Calu3 (cell line): Measurements from ENCODE around the gene HS6ST2. TPM values are rescaled to one million over a fixed set of nuclear protein-coding genes. Genes with fewer than 3 reads are reported as not detected.

ENCODE experiments used
- BruUV-seq: library from RNA; stranded (reverse); fragments of 400-500 nt; replicated peaks from 2 replicates; lab custom pipeline; 2021; lab: Mats Ljungman, UMichigan
- CTCF ChIA-PET: fragments of 300-600 bp; sonication (Branson Sonifier 250); formaldehyde crosslinking; loops from one replicate; lab custom pipeline; 2022; ENCODE audit warnings: antibody characterized with exemption; lab: Charles Lee
- DNase-seq: peaks from one replicate; pipeline ENCODE4 v3.0.0; 2022
- H3K27ac Mint-ChIP-seq: one replicate; pipeline ENCODE4 v1.8.0; 2022; ENCODE audit warnings: mixed read lengths; ENCODE audit not compliant: unreplicated experiment
- H3K27me3 Mint-ChIP-seq: one replicate; pipeline ENCODE4 v1.8.0; 2022; ENCODE audit warnings: mixed read lengths; ENCODE audit not compliant: unreplicated experiment
- H3K36me3 Mint-ChIP-seq: one replicate; pipeline ENCODE4 v1.8.0; 2022; ENCODE audit warnings: mild to moderate bottlenecking, moderate library complexity, mixed read lengths; ENCODE audit not compliant: insufficient read depth, unreplicated experiment
- H3K4me1 Mint-ChIP-seq: one replicate; pipeline ENCODE4 v1.8.0; 2022; ENCODE audit warnings: mild to moderate bottlenecking, low read depth, mixed read lengths; ENCODE audit not compliant: unreplicated experiment
- H3K4me3 Mint-ChIP-seq: one replicate; pipeline ENCODE4 v1.8.0; 2022; ENCODE audit warnings: mild to moderate bottlenecking, low read depth, moderate library complexity, mixed read lengths; ENCODE audit not compliant: unreplicated experiment
- H3K9me3 Mint-ChIP-seq: one replicate; pipeline ENCODE4 v1.8.0; 2022; ENCODE audit warnings: low read depth, mixed read lengths; ENCODE audit not compliant: unreplicated experiment
- intact Hi-C: fragments of 100-400 bp; cut with micrococcal nuclease; formaldehyde crosslinking; loops from one replicate; pipeline ENCODE4 v1.10.0; 2022; ENCODE audit not compliant: unreplicated experiment
- total RNA-seq: library from RNA; stranded (reverse); gene quantifications from 2 replicates; pipeline ENCODE4 v1.2.3, GENCODE V29; 2022
- TF ChIP-seq, protein P1 (sequence below): fragments of 200-600 bp; IDR thresholded peaks from one replicate; pipeline ENCODE4 v1.8.0; 2022; ENCODE audit warnings: antibody characterized with exemption; ENCODE audit not compliant: unreplicated experiment

Gene HS6ST2
- total RNA-seq, 1 experiment from 2014 or later: 40.7 TPM

DNA sequence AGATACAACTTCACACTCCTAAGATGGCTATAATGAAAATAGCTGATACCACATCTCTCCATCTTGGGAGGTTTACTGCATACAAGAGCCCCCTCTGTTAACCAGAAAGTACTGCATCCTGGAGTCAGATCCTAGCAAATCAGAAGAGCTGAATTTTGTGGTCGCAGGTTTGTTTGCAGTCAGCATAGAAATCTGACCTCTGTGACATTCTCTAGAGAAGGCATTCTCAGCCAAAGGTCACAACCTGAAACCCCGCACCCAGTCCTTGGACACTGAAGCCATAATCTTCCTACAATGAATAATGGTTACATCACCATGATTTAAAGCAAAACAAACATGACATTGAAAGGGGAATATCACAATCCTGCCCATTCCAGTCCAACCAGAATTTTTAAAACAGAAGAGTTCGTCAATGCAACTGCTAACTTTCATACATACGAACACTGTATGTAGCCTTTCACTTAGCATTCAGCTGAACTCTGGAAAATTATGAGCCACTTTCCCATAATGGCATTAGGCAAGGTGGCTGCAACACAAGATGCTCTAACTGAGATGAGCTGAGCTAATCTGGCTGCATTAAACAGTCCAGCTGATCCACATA, 17.6 kb downstream of the HS6ST2 start:
- no peak overlapping the region for H3K4me3 Mint-ChIP-seq
- H3K36me3 Mint-ChIP-seq: peaks cover 19% of the 10 kb centered on the region
- peak; percentile 66 for DNase-seq
- H3K27me3 Mint-ChIP-seq: no peaks in the 10 kb centered on the region
- peak overlapping the region; percentile 50 for H3K27ac Mint-ChIP-seq
- TF ChIP-seq, protein P1, sequence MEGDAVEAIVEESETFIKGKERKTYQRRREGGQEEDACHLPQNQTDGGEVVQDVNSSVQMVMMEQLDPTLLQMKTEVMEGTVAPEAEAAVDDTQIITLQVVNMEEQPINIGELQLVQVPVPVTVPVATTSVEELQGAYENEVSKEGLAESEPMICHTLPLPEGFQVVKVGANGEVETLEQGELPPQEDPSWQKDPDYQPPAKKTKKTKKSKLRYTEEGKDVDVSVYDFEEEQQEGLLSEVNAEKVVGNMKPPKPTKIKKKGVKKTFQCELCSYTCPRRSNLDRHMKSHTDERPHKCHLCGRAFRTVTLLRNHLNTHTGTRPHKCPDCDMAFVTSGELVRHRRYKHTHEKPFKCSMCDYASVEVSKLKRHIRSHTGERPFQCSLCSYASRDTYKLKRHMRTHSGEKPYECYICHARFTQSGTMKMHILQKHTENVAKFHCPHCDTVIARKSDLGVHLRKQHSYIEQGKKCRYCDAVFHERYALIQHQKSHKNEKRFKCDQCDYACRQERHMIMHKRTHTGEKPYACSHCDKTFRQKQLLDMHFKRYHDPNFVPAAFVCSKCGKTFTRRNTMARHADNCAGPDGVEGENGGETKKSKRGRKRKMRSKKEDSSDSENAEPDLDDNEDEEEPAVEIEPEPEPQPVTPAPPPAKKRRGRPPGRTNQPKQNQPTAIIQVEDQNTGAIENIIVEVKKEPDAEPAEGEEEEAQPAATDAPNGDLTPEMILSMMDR: peak; percentile 23
- H3K4me1 Mint-ChIP-seq: peaks cover 33% of the 10 kb centered on the region
- intact Hi-C loops: loop anchor here (5.0 kb wide), 1 partner anchor 84 kb away; no protein-coding TSS in a partner anchor
- BruUV-seq: no TSS peak
- H3K9me3 Mint-ChIP-seq: no peaks in the 10 kb centered on the region
- CTCF ChIA-PET: interaction anchor here (0.5 to 1.3 kb wide), 3 partner anchors 8 to 309 kb away, joined by 4 to 8 read pairs (median 6); no protein-coding TSS in a partner anchor

DNA sequence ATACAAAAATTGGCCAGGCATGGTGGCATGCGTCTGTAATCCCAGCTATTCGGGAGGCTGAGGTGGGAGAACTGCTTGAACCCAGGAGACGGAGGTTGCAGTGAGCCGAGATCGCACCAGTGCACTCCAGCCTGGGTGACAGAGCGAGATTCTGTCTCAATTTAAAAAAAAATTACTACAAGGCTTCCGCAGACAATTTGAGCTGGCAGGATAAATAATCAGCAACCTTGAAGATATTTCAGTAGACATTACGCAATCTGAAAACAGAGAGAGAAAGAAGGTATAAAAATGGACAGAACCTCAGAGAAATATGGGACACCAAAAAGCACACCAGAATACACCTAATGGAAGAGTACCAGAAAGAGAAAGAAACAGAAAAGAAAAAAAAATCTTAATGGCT, 25.3 kb downstream of the HS6ST2 start:
- no peaks in the 10 kb centered on the region for H3K27me3 Mint-ChIP-seq
- DNase-seq: no peak
- TF ChIP-seq, protein P1: no peak
- H3K4me1 Mint-ChIP-seq: peaks cover 7% of the 10 kb centered on the region
- no peaks in the 10 kb centered on the region for H3K36me3 Mint-ChIP-seq
- no peaks in the 10 kb centered on the region for H3K9me3 Mint-ChIP-seq
- no TSS peak for BruUV-seq
- no peak overlapping the region for H3K4me3 Mint-ChIP-seq
- intact Hi-C loops: no loop called here
- H3K27ac Mint-ChIP-seq: no peak overlapping the region
- CTCF ChIA-PET: no interaction called here

DNA sequence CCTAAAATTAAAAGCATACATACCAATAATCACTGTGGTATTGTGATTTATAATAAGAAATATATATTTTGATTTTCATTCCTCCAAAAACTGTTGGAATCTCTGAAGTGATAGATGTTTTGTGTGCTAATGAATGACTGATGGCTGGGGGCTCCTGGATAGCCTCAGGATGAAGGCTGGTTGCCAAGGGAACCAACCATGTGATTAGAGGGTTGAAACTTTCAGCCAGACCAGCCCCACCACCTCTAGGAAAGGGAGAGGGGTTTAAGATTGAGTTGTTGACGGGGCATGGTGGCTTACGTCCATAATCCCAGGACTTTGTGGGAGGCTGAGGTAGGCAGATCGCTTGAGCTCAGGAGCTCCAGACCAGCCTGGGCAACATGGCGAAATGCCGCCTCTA, 34.0 kb downstream of the HS6ST2 start:
- CTCF ChIA-PET: no interaction called here
- no peaks in the 10 kb centered on the region for H3K9me3 Mint-ChIP-seq
- DNase-seq: no peak
- H3K4me1 Mint-ChIP-seq: no peaks in the 10 kb centered on the region
- no peak overlapping the region for H3K4me3 Mint-ChIP-seq
- no peaks in the 10 kb centered on the region for H3K36me3 Mint-ChIP-seq
- TF ChIP-seq, protein P1: no peak
- intact Hi-C loops: no loop called here
- no TSS peak for BruUV-seq
- H3K27me3 Mint-ChIP-seq: no peaks in the 10 kb centered on the region
- H3K27ac Mint-ChIP-seq: no peak overlapping the region

DNA sequence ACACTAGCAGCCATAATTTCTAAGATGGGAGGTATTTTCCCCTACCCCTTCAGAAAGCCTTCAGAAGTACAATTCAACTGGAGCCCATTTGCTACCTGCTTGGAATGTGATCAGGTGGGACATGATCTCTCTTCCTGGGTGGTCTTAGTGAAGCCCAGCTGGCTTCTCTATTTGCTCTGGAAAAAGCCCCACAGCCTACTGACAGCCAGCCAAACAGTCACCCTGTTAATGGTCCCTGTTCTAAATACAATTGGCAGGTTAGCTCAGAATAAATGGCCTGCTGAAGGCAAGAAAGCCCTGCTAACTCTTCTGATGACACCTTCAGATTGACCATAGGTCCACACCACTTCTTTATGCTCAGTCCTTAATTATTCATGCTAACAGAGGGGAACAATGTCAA, 39.9 kb downstream of the HS6ST2 start:
- H3K9me3 Mint-ChIP-seq: no peaks in the 10 kb centered on the region
- TF ChIP-seq, protein P1: no peak
- no peak overlapping the region for H3K27ac Mint-ChIP-seq
- DNase-seq: no peak
- no peaks in the 10 kb centered on the region for H3K27me3 Mint-ChIP-seq
- intact Hi-C loops: no loop called here
- CTCF ChIA-PET: no interaction called here
- no peaks in the 10 kb centered on the region for H3K4me1 Mint-ChIP-seq
- no peaks in the 10 kb centered on the region for H3K36me3 Mint-ChIP-seq
- no TSS peak for BruUV-seq
- no peak overlapping the region for H3K4me3 Mint-ChIP-seq
